GM18870 (cell line): ENCODE results near the gene DOP1B.
"Not testable (repeated sequence)": the region's sequence is repeated elsewhere in the genome, so short reads cannot be mapped to it uniquely, and the experiment has no call there.

Experiments used
- ATAC-seq: cut with Tn5 transposase; IDR thresholded peaks from one replicate; pipeline ENCODE4 v1.9.1; 2021; ENCODE audit warnings: moderate library complexity; ENCODE audit not compliant: unreplicated experiment

Gene DOP1B

GRCh38 chr21:36134803-36135390, 21.7 kb upstream of the DOP1B start, which contains the start of gene CBR3:
CBR3 (plus strand) TSS chr21:36135079; CDS start chr21:36135193, 114 bp downstream.
- no peak for ATAC-seq

GRCh38 chr21:36135391-36136102, 21.1 kb upstream of the DOP1B start:
- ATAC-seq: no peak

GRCh38 chr21:36139791-36140190, 16.8 kb upstream of the DOP1B start:
- not testable (repeated sequence) for ATAC-seq

- peak; percentile 75 for ATAC-seq
Observed at GRCh38 chr21:36141513-36141925, 15.1 kb upstream of the DOP1B start.

- ATAC-seq: not testable (repeated sequence)
Observed at GRCh38 chr21:36144233-36144632, 12.4 kb upstream of the DOP1B start.

GRCh38 chr21:36145259-36145658, 11.4 kb upstream of the DOP1B start:
- no peak for ATAC-seq

- ATAC-seq: no peak
Observed at GRCh38 chr21:36147911-36148310, 8.7 kb upstream of the DOP1B start.

- ATAC-seq: no peak
Observed at GRCh38 chr21:36148886-36149285, 7.7 kb upstream of the DOP1B start.

- ATAC-seq: peak; percentile 47
Observed at GRCh38 chr21:36149788-36150711, 6.6 kb upstream of the DOP1B start.

- ATAC-seq: peak; percentile 2
Observed at GRCh38 chr21:36155603-36156338, 853 bp upstream of the DOP1B start.

GRCh38 chr21:36156339-36156814, 247 bp upstream of the DOP1B start:
- peak; percentile 84 for ATAC-seq

- ATAC-seq: no peak
Observed at GRCh38 chr21:36159356-36159921, 2.8 kb downstream of the DOP1B start.

GRCh38 chr21:36160850-36161178, 4.2 kb downstream of the DOP1B start:
- no peak for ATAC-seq

GRCh38 chr21:36162631-36163030, 6.0 kb downstream of the DOP1B start:
- ATAC-seq: no peak

GRCh38 chr21:36163750-36164741, 7.4 kb downstream of the DOP1B start:
- no peak for ATAC-seq

GRCh38 chr21:36165356-36165755, 8.7 kb downstream of the DOP1B start:
- no peak for ATAC-seq

- no peak for ATAC-seq
Observed at GRCh38 chr21:36166705-36167104, 10.1 kb downstream of the DOP1B start.

GRCh38 chr21:36167541-36167940, 10.9 kb downstream of the DOP1B start:
- ATAC-seq: no peak

GRCh38 chr21:36169470-36170128, 13.0 kb downstream of the DOP1B start:
- ATAC-seq: no peak
